Right lobe of liver (tissue), 6 donors: Measurements from ENCODE around the gene CHI3L1. TPM values are rescaled to one million over a fixed set of nuclear protein-coding genes. Genes with fewer than 3 reads are reported as not detected.
A peak's percentile ranks its signal among the peaks of the same experiment; 100 is the strongest.

Source experiments
- ATAC-seq, 4 donors: fragments of 200-7000 bp; cut with Tn5 transposase; one replicate each; pipeline ENCODE4 v1.9.1; 2020; ENCODE audit warnings: mild to moderate bottlenecking in 4 of 4, moderate library complexity in 4 of 4
- DNase-seq, 3 donors: peaks; one replicate each; pipeline ENCODE4 v3.0.0-alpha.2; 2020
- H3K27ac ChIP-seq, 3 donors: fragments of 200-600 bp; one replicate each; pipeline ENCODE4 v1.8.0; 2022
- H3K27me3 ChIP-seq, 2 donors: fragments of 200-600 bp; one replicate each; pipeline ENCODE4 v1.8.0; 2022
- H3K36me3 ChIP-seq, 4 donors: fragments of 200-600 bp; sonication (generic) in 1 of 4; one replicate each; pipeline versions ENCODE4 v1.5.1 to v1.8.0; 2017 to 2022; ENCODE audit warnings: control low read depth in 1 of 4
- H3K4me1 ChIP-seq, 4 donors: fragments of 200-600 bp; sonication (generic) in 1 of 4; one replicate each; pipeline versions ENCODE4 v1.5.1 to v1.8.0; 2017 to 2022; ENCODE audit warnings: control low read depth in 1 of 4
- H3K4me3 ChIP-seq, 3 donors: fragments of 200-600 bp; one replicate each; pipeline ENCODE4 v1.8.0; 2022
- H3K9me3 ChIP-seq, 4 donors: fragments of 200-600 bp; sonication (generic) in 1 of 4; one replicate each; pipeline versions ENCODE4 v1.5.1 to v1.8.0; 2017 to 2022; ENCODE audit warnings: control low read depth in 1 of 4
- POLR2A ChIP-seq: fragments of 450-650 bp; IDR thresholded peaks from one replicate; pipeline ENCODE4 v1.6.1; 2017; ENCODE audit warnings: antibody characterized with exemption, mild to moderate bottlenecking
- WGBS: methylation state at CpG from one replicate; pipeline ENCODE4 v1.1.6; 2018; ENCODE audit warnings: low coverage, low lambda C conversion rate; ENCODE audit not compliant: insufficient coverage; ENCODE audit errors: missing lambda C conversion rate; 5-methylcytosine and 5-hydroxymethylcytosine counted together
- intact Hi-C, 2 donors: fragments of 100-400 bp; cut with DNase I; formaldehyde crosslinking; loops; one replicate each; pipeline versions ENCODE4 v1.11.2 to v1.14.1; 2022
- total RNA-seq, 6 experiments: library from RNA; depleted of rRNA in 2 of 6; stranded (reverse); fragments of >200 nt in 2 of 6; fragmentation: NEBNext Ultra II Directional in 3 of 6; extraction: Animal tissue kit (Norgen Biotek cat#: 25700) in 3 of 6; gene quantifications; one replicate each; pipeline versions ENCODE4 v1.1.0 to v1.2.4, GENCODE V29; 2016 to 2023
- TF ChIP-seq, protein P1 (sequence below), 4 donors: fragments of 200-600 bp in 3 of 4; fragments of 450-650 bp in 1 of 4; IDR thresholded peaks; one replicate each; pipeline versions ENCODE4 v1.5.1 to v1.8.0; 2016 to 2022; ENCODE audit warnings: antibody characterized with exemption in 4 of 4, mild to moderate bottlenecking in 2 of 4
- donor health status: DM: no; HTN: yes; CAD: no.
- donor health status: DM: no; HTN: no; CAD: no.
- donor health status: DM: no; HTN: no; CAD: no.
- donor health status: DM: no; HTN: yes; CAD: no.
- donor health status: DM: no; HTN: yes; CAD: no.

The CHI3L1 gene
- total RNA-seq, 6 experiments from 2014 or later, result 2.8 to 397 (median 219) TPM

DNA sequence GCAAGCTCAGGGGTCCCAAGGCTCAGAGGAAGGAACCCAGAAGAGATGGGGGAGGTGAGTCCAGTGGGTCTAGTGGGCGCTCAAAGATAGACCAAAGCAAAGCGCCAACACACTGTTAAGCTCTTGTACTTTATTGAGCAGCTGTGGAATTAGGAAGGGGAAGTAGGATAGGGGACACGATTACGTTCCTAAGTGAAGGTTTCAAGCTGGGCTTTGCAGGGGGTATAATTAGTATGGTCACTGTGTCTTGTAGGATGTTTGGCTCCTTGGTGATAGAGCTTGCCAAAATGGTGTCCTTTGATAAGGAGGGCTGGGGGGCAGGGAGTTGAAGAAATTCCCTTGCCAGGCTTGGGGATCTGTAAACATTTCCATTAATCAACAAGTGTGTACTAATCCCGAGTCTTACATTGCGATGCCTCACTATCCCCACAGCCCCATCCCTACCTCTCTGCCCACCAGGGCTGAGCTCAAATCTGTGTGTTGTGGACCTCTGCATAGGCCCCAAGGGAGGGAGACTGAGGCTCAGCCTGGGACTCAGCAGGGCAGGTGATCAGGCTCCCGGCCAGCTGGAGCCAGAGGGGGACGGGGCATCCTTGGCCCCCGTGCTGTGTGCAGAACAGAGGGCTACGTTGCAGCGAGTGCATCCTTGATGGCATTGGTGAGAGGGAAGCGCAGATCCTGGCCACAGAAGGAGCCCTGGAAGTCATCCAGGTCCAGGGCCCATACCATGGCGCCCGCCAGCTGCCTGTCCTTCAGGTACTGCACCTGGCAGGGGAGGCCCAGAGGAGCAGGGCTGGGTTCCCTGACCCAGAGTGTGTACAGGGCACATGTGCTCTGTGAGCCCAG lies 7.5 kb downstream of the CHI3L1 start:
- H3K27me3 ChIP-seq, result no peaks in the 10 kb centered on the region
- H3K9me3 ChIP-seq, result no peaks in the 10 kb centered on the region
- ATAC-seq (no peak), DNase-seq (no peak)
- no peaks in the 10 kb centered on the region for H3K36me3 ChIP-seq
- intact Hi-C loops, result no loop called here
- H3K27ac ChIP-seq, result no peak overlapping the region
- TF ChIP-seq POLR2A, result no peak
- TF ChIP-seq, protein P1, sequence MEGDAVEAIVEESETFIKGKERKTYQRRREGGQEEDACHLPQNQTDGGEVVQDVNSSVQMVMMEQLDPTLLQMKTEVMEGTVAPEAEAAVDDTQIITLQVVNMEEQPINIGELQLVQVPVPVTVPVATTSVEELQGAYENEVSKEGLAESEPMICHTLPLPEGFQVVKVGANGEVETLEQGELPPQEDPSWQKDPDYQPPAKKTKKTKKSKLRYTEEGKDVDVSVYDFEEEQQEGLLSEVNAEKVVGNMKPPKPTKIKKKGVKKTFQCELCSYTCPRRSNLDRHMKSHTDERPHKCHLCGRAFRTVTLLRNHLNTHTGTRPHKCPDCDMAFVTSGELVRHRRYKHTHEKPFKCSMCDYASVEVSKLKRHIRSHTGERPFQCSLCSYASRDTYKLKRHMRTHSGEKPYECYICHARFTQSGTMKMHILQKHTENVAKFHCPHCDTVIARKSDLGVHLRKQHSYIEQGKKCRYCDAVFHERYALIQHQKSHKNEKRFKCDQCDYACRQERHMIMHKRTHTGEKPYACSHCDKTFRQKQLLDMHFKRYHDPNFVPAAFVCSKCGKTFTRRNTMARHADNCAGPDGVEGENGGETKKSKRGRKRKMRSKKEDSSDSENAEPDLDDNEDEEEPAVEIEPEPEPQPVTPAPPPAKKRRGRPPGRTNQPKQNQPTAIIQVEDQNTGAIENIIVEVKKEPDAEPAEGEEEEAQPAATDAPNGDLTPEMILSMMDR (IDR thresholded peaks at IDR 0.05), result no peak
- 88% methylated on average over 8 of the region's 14 CpGs for WGBS
- no peaks in the 10 kb centered on the region for H3K4me1 ChIP-seq
- H3K4me3 ChIP-seq, result no peak overlapping the region

DNA sequence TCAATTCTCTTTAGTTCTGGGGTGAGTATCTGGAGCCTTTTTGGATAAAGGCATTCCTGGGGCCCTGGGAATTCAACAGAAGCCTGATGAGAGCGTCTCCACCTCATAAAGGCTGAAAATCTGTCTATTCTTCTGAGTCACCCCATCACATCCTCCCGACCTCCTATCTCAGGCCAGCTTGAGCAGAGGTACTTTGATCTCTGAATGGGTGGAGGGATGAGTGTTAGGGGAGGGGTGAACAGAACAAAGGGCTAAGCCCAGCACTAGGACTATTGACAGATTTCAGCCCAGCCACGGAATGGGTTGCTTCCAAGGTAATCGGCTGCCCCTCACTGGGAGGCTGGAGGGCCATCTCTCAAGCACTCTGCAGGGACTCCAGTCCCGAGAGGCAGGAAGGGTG lies 8.4 kb downstream of the CHI3L1 start:
- Histone ChIP-seq H3K27ac (no peak overlapping the region), H3K36me3 (no peaks in the 10 kb centered on the region), H3K4me3 (no peak overlapping the region), H3K9me3 (no peaks in the 10 kb centered on the region), H3K27me3 (no peaks in the 10 kb centered on the region), H3K4me1 (no peaks in the 10 kb centered on the region)
- WGBS, result 31% methylated on average over 3 of the region's 5 CpGs
- no peak for ATAC-seq
- DNase-seq, result no peak
- no peak for TF ChIP-seq POLR2A
- TF ChIP-seq, protein P1 (IDR thresholded peaks at IDR 0.05), result no peak
- intact Hi-C loops, result no loop called here

DNA sequence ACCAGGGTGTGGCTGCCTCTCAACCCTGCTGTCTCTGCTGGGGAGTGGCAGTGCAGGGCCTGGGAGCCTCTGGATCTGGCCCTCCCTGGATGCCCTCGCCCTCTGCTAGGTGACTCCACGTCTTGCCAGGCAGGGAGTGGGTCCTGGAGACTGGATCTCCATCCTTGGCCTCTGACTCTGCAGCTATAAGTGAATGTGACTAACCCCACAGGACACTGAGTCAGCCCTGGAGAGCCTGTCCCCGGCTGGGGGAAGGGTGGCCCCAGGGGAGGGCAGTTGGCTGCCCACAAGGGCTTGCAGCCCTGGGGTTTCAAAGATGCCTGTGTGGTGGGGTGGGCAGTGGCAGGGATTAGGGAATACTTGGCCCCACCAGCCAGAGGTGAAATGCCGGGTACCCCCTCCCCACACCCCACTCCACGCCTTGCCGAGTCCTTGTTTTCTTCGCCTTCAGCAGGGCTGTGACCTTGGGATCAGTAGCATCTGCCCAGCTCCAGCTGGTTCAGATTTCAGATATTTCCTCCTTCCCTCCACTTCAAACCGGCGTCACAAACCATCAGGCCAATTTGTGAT lies 8.9 kb downstream of the CHI3L1 start:
- Histone ChIP-seq H3K36me3 (no peaks in the 10 kb centered on the region), H3K27ac (no peak overlapping the region), H3K4me1 (no peaks in the 10 kb centered on the region), H3K4me3 (no peak overlapping the region), H3K27me3 (no peaks in the 10 kb centered on the region), H3K9me3 (no peaks in the 10 kb centered on the region)
- intact Hi-C loops, result no loop called here
- no peak for DNase-seq
- WGBS, result 44% methylated on average over 5 of the region's 9 CpGs
- TF ChIP-seq, protein P1 (IDR thresholded peaks at IDR 0.05), result no peak
- TF ChIP-seq POLR2A, result no peak
- peak in 2 of 4 donors; percentile 10 to 11 for ATAC-seq

DNA sequence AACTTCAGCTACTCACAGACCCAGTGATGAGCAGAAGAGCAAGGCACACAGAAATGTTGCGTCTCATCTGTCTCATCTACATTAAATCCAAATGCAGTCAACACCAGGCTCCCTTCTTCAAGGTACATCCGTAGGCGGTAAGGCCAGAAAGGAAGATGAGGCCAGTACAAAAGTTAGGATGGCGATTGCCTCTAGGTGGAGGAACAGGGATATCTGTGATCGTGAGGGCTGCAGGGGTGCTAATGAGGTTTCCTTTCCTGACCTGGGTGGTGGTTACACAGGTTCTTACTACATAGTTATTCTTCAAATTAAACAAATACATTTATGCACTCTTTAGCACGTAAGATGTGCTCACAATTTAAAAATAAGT lies 9.5 kb downstream of the CHI3L1 start:
- intact Hi-C loops, result no loop called here
- H3K4me3 ChIP-seq, result no peak overlapping the region
- DNase-seq (no peak), ATAC-seq (no peak)
- H3K36me3 ChIP-seq, result no peaks in the 10 kb centered on the region
- WGBS, result 86% methylated on average over 5 of the region's 6 CpGs
- TF ChIP-seq POLR2A, result no peak
- TF ChIP-seq, protein P1 (IDR thresholded peaks at IDR 0.05), result no peak
- no peak overlapping the region for H3K27ac ChIP-seq
- no peaks in the 10 kb centered on the region for H3K9me3 ChIP-seq
- no peaks in the 10 kb centered on the region for H3K4me1 ChIP-seq
- no peaks in the 10 kb centered on the region for H3K27me3 ChIP-seq
